Gastroesophageal sphincter (tissue), 3 donors: ENCODE results near the gene FMN2.

Source experiments
- CTCF ChIP-seq, 4 experiments: fragments of 200-600 bp in 2 of 4; fragments of 450-650 bp in 2 of 4; sonication (generic) in 1 of 4; IDR thresholded peaks; one replicate each; pipeline ENCODE4 v1.5.1; 2017 to 2019; ENCODE audit warnings: antibody characterized with exemption in 4 of 4, mild to moderate bottlenecking in 2 of 4, moderate library complexity in 2 of 4
- EP300 ChIP-seq: sonication (generic); formaldehyde crosslinking; IDR thresholded peaks from one replicate; pipeline ENCODE4 v1.6.1; 2017; ENCODE audit warnings: antibody characterized with exemption, mild to moderate bottlenecking
- POLR2A ChIP-seq, 2 donors: fragments of 450-650 bp; IDR thresholded peaks; one replicate each; pipeline ENCODE4 v1.6.1; 2017; ENCODE audit warnings: antibody characterized with exemption in 2 of 2, mild to moderate bottlenecking in 2 of 2, moderate library complexity in 1 of 2
- POLR2AphosphoS5 ChIP-seq: sonication (generic); formaldehyde crosslinking; IDR thresholded peaks from one replicate; pipeline ENCODE4 v1.6.1; 2017; ENCODE audit warnings: antibody characterized with exemption

GRCh38 chr1:240099748-240100147 is 8.1 kb downstream of the FMN2 start:
- TF ChIP-seq CTCF (IDR thresholded peaks at IDR 0.05), result no peak
- no peak for TF ChIP-seq POLR2A (IDR thresholded peaks at IDR 0.05)
- no peak for TF ChIP-seq EP300
- no peak for TF ChIP-seq POLR2AphosphoS5
